HEK293 (cell line): ENCODE measurements around the gene AQP6.

ENCODE experiments used
- SP7 ChIP-seq: fragments of 450-650 bp; formaldehyde crosslinking; IDR thresholded peaks from 2 replicates; pipeline ENCODE4 v1.5.1; 2016; ENCODE audit warnings: missing biosample characterization, missing genetic modification characterization
- ZNF202 ChIP-seq: fragments of 450-650 bp; formaldehyde crosslinking; IDR thresholded peaks from 2 replicates; pipeline ENCODE4 v1.5.1; 2016; ENCODE audit warnings: missing biosample characterization, missing genetic modification characterization, borderline replicate concordance
- ZNF366 ChIP-seq: fragments of 450-650 bp; formaldehyde crosslinking; conservative IDR thresholded peaks from 2 replicates; pipeline ENCODE4 v1.5.1; 2016; ENCODE audit warnings: missing biosample characterization, missing genetic modification characterization
- ZNF423 ChIP-seq: fragments of 450-650 bp; formaldehyde crosslinking; IDR thresholded peaks from 2 replicates; pipeline ENCODE4 v1.5.1; 2016; ENCODE audit warnings: missing biosample characterization, missing genetic modification characterization
- ZNF555 ChIP-seq: fragments of 450-650 bp; formaldehyde crosslinking; conservative IDR thresholded peaks from 2 replicates; pipeline ENCODE4 v1.5.1; 2017; ENCODE audit warnings: missing biosample characterization, mild to moderate bottlenecking, missing genetic modification characterization, inconsistent platforms
- TF ChIP-seq, protein P1 (sequence below): fragments of 450-650 bp; formaldehyde crosslinking; IDR thresholded peaks from 2 replicates; pipeline ENCODE4 v1.5.1; 2016; ENCODE audit warnings: missing biosample characterization, missing genetic modification characterization
- TF ChIP-seq, protein P2 (sequence below): fragments of 450-650 bp; formaldehyde crosslinking; IDR thresholded peaks from 2 replicates; pipeline ENCODE4 v1.5.1; 2016; ENCODE audit warnings: missing biosample characterization, missing genetic modification characterization, low read depth

DNA sequence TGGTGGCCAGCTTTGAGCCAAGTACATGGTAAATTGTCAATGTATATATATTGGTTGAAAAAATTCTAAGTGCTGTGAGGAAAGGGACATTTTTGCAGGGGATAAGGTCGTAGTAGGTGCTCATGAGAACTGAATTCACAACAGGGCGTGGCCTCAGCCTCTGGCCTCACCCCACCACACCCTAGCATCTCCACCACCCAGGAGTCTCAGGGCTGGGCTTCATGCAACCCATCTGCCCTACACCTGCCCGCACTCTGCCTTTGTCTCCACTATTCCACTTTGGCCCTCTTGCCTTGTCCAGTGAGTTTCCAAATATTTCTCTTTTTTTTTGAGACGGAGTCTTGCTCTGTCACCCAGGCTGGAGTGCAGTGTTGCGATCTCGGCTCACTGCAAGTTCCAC lies 44.3 kb upstream of the AQP6 start:
- TF ChIP-seq, protein P1, sequence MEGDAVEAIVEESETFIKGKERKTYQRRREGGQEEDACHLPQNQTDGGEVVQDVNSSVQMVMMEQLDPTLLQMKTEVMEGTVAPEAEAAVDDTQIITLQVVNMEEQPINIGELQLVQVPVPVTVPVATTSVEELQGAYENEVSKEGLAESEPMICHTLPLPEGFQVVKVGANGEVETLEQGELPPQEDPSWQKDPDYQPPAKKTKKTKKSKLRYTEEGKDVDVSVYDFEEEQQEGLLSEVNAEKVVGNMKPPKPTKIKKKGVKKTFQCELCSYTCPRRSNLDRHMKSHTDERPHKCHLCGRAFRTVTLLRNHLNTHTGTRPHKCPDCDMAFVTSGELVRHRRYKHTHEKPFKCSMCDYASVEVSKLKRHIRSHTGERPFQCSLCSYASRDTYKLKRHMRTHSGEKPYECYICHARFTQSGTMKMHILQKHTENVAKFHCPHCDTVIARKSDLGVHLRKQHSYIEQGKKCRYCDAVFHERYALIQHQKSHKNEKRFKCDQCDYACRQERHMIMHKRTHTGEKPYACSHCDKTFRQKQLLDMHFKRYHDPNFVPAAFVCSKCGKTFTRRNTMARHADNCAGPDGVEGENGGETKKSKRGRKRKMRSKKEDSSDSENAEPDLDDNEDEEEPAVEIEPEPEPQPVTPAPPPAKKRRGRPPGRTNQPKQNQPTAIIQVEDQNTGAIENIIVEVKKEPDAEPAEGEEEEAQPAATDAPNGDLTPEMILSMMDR (tag by site-specific recombination), result no peak
- TF ChIP-seq ZNF202 (tag by site-specific recombination) (no peak), SP7 (tag by site-specific recombination) (no peak), ZNF555 (tag by site-specific recombination) (no peak), ZNF366 (no peak), ZNF423 (tag by site-specific recombination) (no peak)
- TF ChIP-seq, protein P2, sequence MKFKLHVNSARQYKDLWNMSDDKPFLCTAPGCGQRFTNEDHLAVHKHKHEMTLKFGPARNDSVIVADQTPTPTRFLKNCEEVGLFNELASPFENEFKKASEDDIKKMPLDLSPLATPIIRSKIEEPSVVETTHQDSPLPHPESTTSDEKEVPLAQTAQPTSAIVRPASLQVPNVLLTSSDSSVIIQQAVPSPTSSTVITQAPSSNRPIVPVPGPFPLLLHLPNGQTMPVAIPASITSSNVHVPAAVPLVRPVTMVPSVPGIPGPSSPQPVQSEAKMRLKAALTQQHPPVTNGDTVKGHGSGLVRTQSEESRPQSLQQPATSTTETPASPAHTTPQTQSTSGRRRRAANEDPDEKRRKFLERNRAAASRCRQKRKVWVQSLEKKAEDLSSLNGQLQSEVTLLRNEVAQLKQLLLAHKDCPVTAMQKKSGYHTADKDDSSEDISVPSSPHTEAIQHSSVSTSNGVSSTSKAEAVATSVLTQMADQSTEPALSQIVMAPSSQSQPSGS (tag by site-specific recombination), result no peak
